Stomach (tissue), 9 donors: ENCODE results near the gene RAI2. TPM values are rescaled to one million over a fixed set of nuclear protein-coding genes. Genes with fewer than 3 reads are reported as not detected.
A peak's percentile ranks its signal among the peaks of the same experiment; 100 is the strongest.

Experiments
- DNase-seq, 2 donors: peaks; one replicate each; pipeline versions ENCODE4 v3.0.0 to v3.0.0-alpha.2; 2013 to 2019
- H3K27ac ChIP-seq, 5 donors: fragments of 200-600 bp in 4 of 5; sonication (generic) in 4 of 5; one replicate each; pipeline ENCODE4 v1.5.1; 2013 to 2019; ENCODE audit warnings: mild to moderate bottlenecking in 1 of 5, moderate library complexity in 1 of 5
- H3K27me3 ChIP-seq, 3 donors: fragments of 200-600 bp; sonication (generic); one replicate each; pipeline ENCODE4 v1.5.1; 2017 to 2019; ENCODE audit warnings: mixed run types in 1 of 3
- H3K36me3 ChIP-seq, 4 donors: fragments of 200-600 bp; sonication (generic); 1 replicate in 3 of 4; 2 replicates in 1 of 4; pipeline ENCODE4 v1.5.1; 2016 to 2019
- H3K4me1 ChIP-seq, 4 donors: fragments of 200-600 bp; sonication (generic); one replicate each; pipeline ENCODE4 v1.5.1; 2016 to 2019
- H3K4me3 ChIP-seq, 4 donors: fragments of 200-600 bp; sonication (generic) in 3 of 4; one replicate each; pipeline ENCODE4 v1.5.1; 2016 to 2019; ENCODE audit warnings: mild to moderate bottlenecking in 1 of 4
- H3K9me3 ChIP-seq, 4 donors: fragments of 200-600 bp; sonication (generic); one replicate each; pipeline ENCODE4 v1.5.1; 2016 to 2019
- EP300 ChIP-seq: sonication (generic); formaldehyde crosslinking; IDR thresholded peaks from one replicate; pipeline ENCODE4 v1.6.1; 2017; ENCODE audit warnings: antibody characterized with exemption
- POLR2A ChIP-seq, 4 donors: fragments of 450-650 bp; IDR thresholded peaks; one replicate each; pipeline ENCODE4 v1.6.1; 2016; ENCODE audit warnings: antibody characterized with exemption in 4 of 4, control low read depth in 2 of 4, mild to moderate bottlenecking in 1 of 4, moderate library complexity in 1 of 4
- POLR2AphosphoS5 ChIP-seq, 3 donors: sonication (generic); formaldehyde crosslinking; IDR thresholded peaks; one replicate each; pipeline ENCODE4 v1.6.1; 2016; ENCODE audit warnings: antibody characterized with exemption in 3 of 3
- WGBS, 5 donors: extraction: QIAGEN DNeasy Blood & Tissue Kit in 3 of 5; methylation state at CpG; one replicate each; pipeline versions ENCODE4 v1.1.5 to v1.1.7; 2013 to 2018; 5-methylcytosine and 5-hydroxymethylcytosine counted together
- intact Hi-C: fragments of 100-400 bp; cut with DNase I; formaldehyde crosslinking; loops from one replicate; pipeline ENCODE4 v1.15.1; 2023; ENCODE audit warnings: low total_unique reads
- polyA plus RNA-seq, 3 donors: library from polyadenylated mRNA; stranded (reverse); fragments of 200-250 nt; gene quantifications; one replicate each; pipeline ENCODE4 v1.2.3, GENCODE V29; 2013
- total RNA-seq, 5 donors: library from RNA; depleted of rRNA; stranded (reverse); fragments of >200 nt; gene quantifications; one replicate each; pipeline versions ENCODE4 v1.1.0 to v1.2.3, GENCODE V29; 2014 to 2016
- TF ChIP-seq, protein P1 (sequence below), 7 experiments: fragments of 450-650 bp in 4 of 7; fragments of 200-600 bp in 3 of 7; sonication (generic) in 3 of 7; IDR thresholded peaks; one replicate each; pipeline ENCODE4 v1.5.1; 2016 to 2019; ENCODE audit warnings: antibody characterized with exemption in 7 of 7, control low read depth in 2 of 7, mild to moderate bottlenecking in 1 of 7
- donor health status: healthy with polysubstance abuse.
- donor health status: Bipolar disorder and iron deficiency.
- donor health status: healthy.

RAI2 gene
- total and polyA plus RNA-seq, 8 donors = 2.2 to 34.5 (median 10.8) TPM

- Histone ChIP-seq H3K27ac (peak overlapping the region in 2 of 5 donors; percentile 0 to 20), H3K4me3 (no peak overlapping the region), H3K4me1 (peaks cover 0 to 28% (median 12%) of the 10 kb centered on the region in 4 donors), H3K9me3 (no peaks in the 10 kb centered on the region), H3K36me3 (no peaks in the 10 kb centered on the region), H3K27me3 (no peaks in the 10 kb centered on the region)
- TF ChIP-seq POLR2AphosphoS5 (IDR thresholded peaks at IDR 0.05) (no peak), POLR2A (IDR thresholded peaks at IDR 0.05) (no peak)
- TF ChIP-seq, protein P1, sequence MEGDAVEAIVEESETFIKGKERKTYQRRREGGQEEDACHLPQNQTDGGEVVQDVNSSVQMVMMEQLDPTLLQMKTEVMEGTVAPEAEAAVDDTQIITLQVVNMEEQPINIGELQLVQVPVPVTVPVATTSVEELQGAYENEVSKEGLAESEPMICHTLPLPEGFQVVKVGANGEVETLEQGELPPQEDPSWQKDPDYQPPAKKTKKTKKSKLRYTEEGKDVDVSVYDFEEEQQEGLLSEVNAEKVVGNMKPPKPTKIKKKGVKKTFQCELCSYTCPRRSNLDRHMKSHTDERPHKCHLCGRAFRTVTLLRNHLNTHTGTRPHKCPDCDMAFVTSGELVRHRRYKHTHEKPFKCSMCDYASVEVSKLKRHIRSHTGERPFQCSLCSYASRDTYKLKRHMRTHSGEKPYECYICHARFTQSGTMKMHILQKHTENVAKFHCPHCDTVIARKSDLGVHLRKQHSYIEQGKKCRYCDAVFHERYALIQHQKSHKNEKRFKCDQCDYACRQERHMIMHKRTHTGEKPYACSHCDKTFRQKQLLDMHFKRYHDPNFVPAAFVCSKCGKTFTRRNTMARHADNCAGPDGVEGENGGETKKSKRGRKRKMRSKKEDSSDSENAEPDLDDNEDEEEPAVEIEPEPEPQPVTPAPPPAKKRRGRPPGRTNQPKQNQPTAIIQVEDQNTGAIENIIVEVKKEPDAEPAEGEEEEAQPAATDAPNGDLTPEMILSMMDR (IDR thresholded peaks at IDR 0.05) = no peak
- DNase-seq = no peak
- 32 to 60% (median 41%) methylated on average over 3 of the region's 3 CpGs for WGBS, 5 donors
- intact Hi-C loops = no loop called here
Measured at GRCh38 chrX:17814557-17814956, 46.5 kb downstream of the RAI2 start.

DNA sequence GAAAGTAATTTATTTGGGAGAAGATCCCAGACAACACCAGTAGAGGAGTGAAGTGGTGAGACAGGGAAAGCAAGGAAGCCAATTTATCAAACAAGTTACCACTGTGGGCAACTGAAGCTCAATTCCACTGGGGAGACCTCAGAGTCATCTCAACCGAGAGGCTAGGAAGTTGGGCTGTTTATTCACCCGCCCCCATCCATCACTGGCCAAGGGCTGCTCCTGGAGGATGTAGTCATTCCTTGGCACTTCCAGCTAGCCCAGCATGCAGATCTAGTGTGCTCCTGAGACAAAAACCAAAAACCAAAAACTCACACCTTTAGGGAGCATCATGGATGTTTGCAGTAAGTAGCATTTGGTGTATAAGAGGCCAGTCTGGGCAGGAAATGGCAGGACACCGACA, 47.0 kb downstream of the RAI2 start:
- no peaks in the 10 kb centered on the region for H3K27me3 ChIP-seq
- 54 to 83% (median 73%) methylated on average over 1 to 3 of the region's 3 CpGs for WGBS, 5 donors
- H3K9me3 ChIP-seq = no peaks in the 10 kb centered on the region
- DNase-seq = no peak
- peak overlapping the region in 1 of 5 donors; percentile 0 for H3K27ac ChIP-seq
- H3K4me3 ChIP-seq = no peak overlapping the region
- TF ChIP-seq, protein P1 (IDR thresholded peaks at IDR 0.05) = no peak
- TF ChIP-seq POLR2A (IDR thresholded peaks at IDR 0.05) (no peak), EP300 (no peak), POLR2AphosphoS5 (IDR thresholded peaks at IDR 0.05) (no peak)
- intact Hi-C loops = no loop called here
- peaks cover 0 to 28% (median 12%) of the 10 kb centered on the region in 4 donors for H3K4me1 ChIP-seq
- H3K36me3 ChIP-seq = no peaks in the 10 kb centered on the region

- Histone ChIP-seq H3K4me3 (no peak overlapping the region), H3K27ac (no peak overlapping the region), H3K27me3 (no peaks in the 10 kb centered on the region), H3K4me1 (peaks cover 0 to 28% (median 8%) of the 10 kb centered on the region in 4 donors), H3K36me3 (no peaks in the 10 kb centered on the region), H3K9me3 (no peaks in the 10 kb centered on the region)
- no peak for DNase-seq
- 47 to 70% (median 49%) methylated on average over 3 of the region's 3 CpGs for WGBS, 5 donors
- intact Hi-C loops = no loop called here
- TF ChIP-seq EP300 = no peak
- TF ChIP-seq, protein P1 (IDR thresholded peaks at IDR 0.05) = no peak
- no peak for TF ChIP-seq POLR2A (IDR thresholded peaks at IDR 0.05)
- TF ChIP-seq POLR2AphosphoS5 (IDR thresholded peaks at IDR 0.05) = no peak
Measured at GRCh38 chrX:17813277-17813676, 47.8 kb downstream of the RAI2 start.

GRCh38 chrX:17812763-17813162, 48.3 kb downstream of the RAI2 start:
- DNase-seq = peak in 1 of 2 donors; percentile 36
- 32 to 77% (median 60%) methylated on average over 1 of the region's 1 CpG for WGBS, 5 donors
- no peaks in the 10 kb centered on the region for H3K27me3 ChIP-seq
- no peak overlapping the region for H3K27ac ChIP-seq
- intact Hi-C loops = no loop called here
- H3K4me1 ChIP-seq = peaks cover 0 to 26% (median 7%) of the 10 kb centered on the region in 4 donors
- no peak overlapping the region for H3K4me3 ChIP-seq
- TF ChIP-seq, protein P1 (IDR thresholded peaks at IDR 0.05) = peak in 5 of 7 experiments; percentile 29 to 65 (median 37)
- no peak for TF ChIP-seq POLR2AphosphoS5 (IDR thresholded peaks at IDR 0.05)
- no peaks in the 10 kb centered on the region for H3K9me3 ChIP-seq
- no peaks in the 10 kb centered on the region for H3K36me3 ChIP-seq
